GM23338 (cell line): ENCODE measurements around the gene RNF115. TPM values are rescaled to one million over a fixed set of nuclear protein-coding genes. Genes with fewer than 3 reads are reported as not detected.

Experiments
- ATAC-seq: fragments of 200-7000 bp; cut with Tn5 transposase; 3 replicates; pipeline ENCODE4 v1.9.1; 2020
- DNase-seq: peaks from one replicate; pipeline ENCODE4 v3.0.0-alpha.2; 2015; ENCODE audit warnings: low spot score
- H2AFZ ChIP-seq: fragments of 200-600 bp; sonication (generic); 2 replicates; pipeline ENCODE4 v1.8.0; 2016; ENCODE audit warnings: antibody characterized with exemption, mild to moderate bottlenecking, moderate library complexity
- H3F3A ChIP-seq: fragments of 200-600 bp; sonication (generic); replicated peaks from 2 replicates; pipeline ENCODE4 v1.8.0; 2017; ENCODE audit warnings: antibody characterized with exemption, mixed run types, low read depth
- H3K27ac ChIP-seq: fragments of 200-600 bp; sonication (generic); 2 replicates; pipeline ENCODE4 v1.6.1; 2016; ENCODE audit warnings: low read depth
- H3K27me3 ChIP-seq: fragments of 200-600 bp; sonication (generic); 2 replicates; pipeline ENCODE4 v1.8.0; 2016; ENCODE audit warnings: mild to moderate bottlenecking, mixed run types, moderate library complexity; ENCODE audit not compliant: insufficient read depth
- H3K36me3 ChIP-seq: fragments of 200-600 bp; sonication (generic); 2 replicates; pipeline ENCODE4 v1.8.0; 2016; ENCODE audit warnings: mild to moderate bottlenecking; ENCODE audit not compliant: insufficient read depth
- H3K4me1 ChIP-seq: fragments of 200-600 bp; sonication (generic); 2 replicates; pipeline ENCODE4 v1.8.0; 2016; ENCODE audit warnings: mild to moderate bottlenecking, moderate library complexity; ENCODE audit not compliant: insufficient read depth
- H3K4me2 ChIP-seq: fragments of 200-600 bp; sonication (generic); 2 replicates; pipeline ENCODE4 v1.7.1; 2017; ENCODE audit warnings: mixed run types
- H3K4me3 ChIP-seq: fragments of 200-600 bp; sonication (generic); 2 replicates; pipeline ENCODE4 v1.6.1; 2016; ENCODE audit warnings: mixed run types
- H3K79me2 ChIP-seq: fragments of 200-600 bp; sonication (generic); replicated peaks from 2 replicates; pipeline ENCODE4 v1.8.0; 2017; ENCODE audit warnings: mild to moderate bottlenecking; ENCODE audit not compliant: insufficient read depth
- H3K9me2 ChIP-seq: fragments of 200-600 bp; sonication (generic); 2 replicates; pipeline ENCODE4 v1.8.0; 2017; ENCODE audit not compliant: insufficient read depth
- H4K20me1 ChIP-seq: fragments of 200-600 bp; sonication (generic); replicated peaks from 2 replicates; pipeline ENCODE4 v1.8.0; 2017; ENCODE audit warnings: mild to moderate bottlenecking; ENCODE audit not compliant: insufficient read depth
- H3K27ac Mint-ChIP-seq: 2 replicates; pipeline ENCODE4 v1.8.0; 2020; ENCODE audit warnings: inconsistent platforms, mild to moderate bottlenecking, moderate library complexity, mixed read lengths
- H3K27me3 Mint-ChIP-seq: 3 replicates; pipeline ENCODE4 v1.8.0; 2022; ENCODE audit warnings: low read depth, mild to moderate bottlenecking, moderate library complexity, mixed read lengths, inconsistent platforms; ENCODE audit not compliant: insufficient read depth, poor library complexity
- H3K36me3 Mint-ChIP-seq: 3 replicates; pipeline ENCODE4 v1.8.0; 2021; ENCODE audit warnings: low read depth, mild to moderate bottlenecking, inconsistent platforms, moderate library complexity, mixed read lengths
- H3K4me1 Mint-ChIP-seq: 3 replicates; pipeline ENCODE4 v1.8.0; 2020; ENCODE audit warnings: mild to moderate bottlenecking, inconsistent platforms, mixed read lengths
- H3K4me3 Mint-ChIP-seq: 3 replicates; pipeline ENCODE4 v1.8.0; 2021; ENCODE audit warnings: moderate library complexity, mild to moderate bottlenecking, inconsistent platforms, mixed read lengths
- H3K9me3 Mint-ChIP-seq: 3 replicates; pipeline ENCODE4 v1.8.0; 2020; ENCODE audit warnings: moderate library complexity, mild to moderate bottlenecking, inconsistent platforms, mixed read lengths
- CREB1 ChIP-seq: fragments of 250-450 bp; sonication (Bioruptor Pico); IDR thresholded peaks from 2 replicates; pipeline ENCODE4 v1.5.0; 2020; ENCODE audit warnings: low read depth, mild to moderate bottlenecking, moderate library complexity
- CTCF ChIP-seq, 2 experiments: fragments of 200-600 bp in 1 of 2; sonication (generic) in 1 of 2; conservative IDR thresholded peaks; 2 replicates each; pipeline versions ENCODE4 v1.5.1 to v1.6.1; 2016 to 2017; ENCODE audit warnings: antibody characterized with exemption in 2 of 2, low read depth in 2 of 2, mild to moderate bottlenecking in 2 of 2, moderate library complexity in 1 of 2
- ETS1 ChIP-seq: IDR thresholded peaks from 2 replicates; pipeline ENCODE4 v1.6.1; 2016; ENCODE audit warnings: antibody characterized with exemption
- EZH2 ChIP-seq: fragments of 200-600 bp; sonication (generic); IDR thresholded peaks from one replicate; pipeline ENCODE4 v1.8.0; 2017; ENCODE audit warnings: antibody characterized with exemption, mild to moderate bottlenecking, low read depth; ENCODE audit not compliant: unreplicated experiment
- EZH2phosphoT487 ChIP-seq: fragments of 200-600 bp; sonication (generic); IDR thresholded peaks from one replicate; pipeline ENCODE4 v1.8.1; 2018; ENCODE audit warnings: antibody characterized with exemption; ENCODE audit not compliant: unreplicated experiment
- JUNB ChIP-seq: IDR thresholded peaks from one replicate; pipeline ENCODE4 v1.6.1; 2016; ENCODE audit warnings: antibody characterized with exemption; ENCODE audit not compliant: unreplicated experiment
- NANOG ChIP-seq: IDR thresholded peaks from 2 replicates; pipeline ENCODE4 v1.6.1; 2016; ENCODE audit warnings: antibody characterized with exemption, borderline replicate concordance
- POLR2AphosphoS5 ChIP-seq: IDR thresholded peaks from 2 replicates; pipeline ENCODE4 v1.6.1; 2016; ENCODE audit warnings: antibody characterized with exemption, low read depth
- STAT1 ChIP-seq: IDR thresholded peaks from one replicate; pipeline ENCODE4 v1.6.1; 2016; ENCODE audit warnings: antibody characterized with exemption; ENCODE audit not compliant: unreplicated experiment
- ZNF114 ChIP-seq: fragments of 250-450 bp; sonication (Bioruptor Pico); IDR thresholded peaks from 2 replicates; pipeline ENCODE4 v1.5.0; 2020; ENCODE audit warnings: mild to moderate bottlenecking, moderate library complexity
- ZNF331 ChIP-seq: fragments of 250-450 bp; sonication (Bioruptor Pico); IDR thresholded peaks from 2 replicates; pipeline ENCODE4 v1.5.0; 2020; ENCODE audit warnings: low read depth, mild to moderate bottlenecking, moderate library complexity
- polyA plus RNA-seq: library from polyadenylated mRNA; unstranded; fragments of >200 nt; fragmentation: Nextera tagmentation; extraction: Ambion mirVana; gene quantifications from 2 replicates; pipeline ENCODE4 v1.2.1, GENCODE V29; 2016
- total RNA-seq: library from RNA; depleted of rRNA; stranded (reverse); fragments of >200 nt; shearing (Covaris generic); gene quantifications from 2 replicates; pipeline ENCODE4 v1.2.3, GENCODE V29; 2014
- TF ChIP-seq, protein P1 (sequence below): IDR thresholded peaks from one replicate; pipeline ENCODE4 v1.6.1; 2018; ENCODE audit warnings: antibody characterized with exemption; ENCODE audit not compliant: unreplicated experiment
- TF ChIP-seq, protein P2 (sequence below): fragments of 250-450 bp; sonication (Bioruptor Pico); IDR thresholded peaks from 2 replicates; pipeline ENCODE4 v1.5.0; 2020; ENCODE audit warnings: mild to moderate bottlenecking, moderate library complexity

RNF115 gene
- total and polyA plus RNA-seq, 2 experiments from 2014 or later = 10.6 to 10.9 TPM

GRCh38 chr1:145688924-145689323, 135.0 kb downstream of the RNF115 start:
- Mint-ChIP-seq H3K4me3 (no peak overlapping the region), H3K27me3 (peaks cover 11% of the 10 kb centered on the region), H3K27ac (no peak overlapping the region), H3K36me3 (no peaks in the 10 kb centered on the region), H3K4me1 (peaks cover 3% of the 10 kb centered on the region; the same call in 2 of the 3 replicates), H3K9me3 (no peaks in the 10 kb centered on the region)
- H3K4me3 ChIP-seq = no peak overlapping the region
- no peaks in the 10 kb centered on the region for H3K4me1 ChIP-seq
- H3K79me2 ChIP-seq = no peaks in the 10 kb centered on the region
- TF ChIP-seq NANOG (no peak), EZH2phosphoT487 (no peak), ETS1 (no peak), CTCF (conservative IDR thresholded peaks at IDR 0.05; ENCODE audit: low read depth in 2 of 2) (no peak), ZNF331 (no peak), STAT1 (no peak), POLR2AphosphoS5 (no peak), EZH2 (no peak), CREB1 (no peak), JUNB (no peak), ZNF114 (no peak)
- TF ChIP-seq, protein P1, sequence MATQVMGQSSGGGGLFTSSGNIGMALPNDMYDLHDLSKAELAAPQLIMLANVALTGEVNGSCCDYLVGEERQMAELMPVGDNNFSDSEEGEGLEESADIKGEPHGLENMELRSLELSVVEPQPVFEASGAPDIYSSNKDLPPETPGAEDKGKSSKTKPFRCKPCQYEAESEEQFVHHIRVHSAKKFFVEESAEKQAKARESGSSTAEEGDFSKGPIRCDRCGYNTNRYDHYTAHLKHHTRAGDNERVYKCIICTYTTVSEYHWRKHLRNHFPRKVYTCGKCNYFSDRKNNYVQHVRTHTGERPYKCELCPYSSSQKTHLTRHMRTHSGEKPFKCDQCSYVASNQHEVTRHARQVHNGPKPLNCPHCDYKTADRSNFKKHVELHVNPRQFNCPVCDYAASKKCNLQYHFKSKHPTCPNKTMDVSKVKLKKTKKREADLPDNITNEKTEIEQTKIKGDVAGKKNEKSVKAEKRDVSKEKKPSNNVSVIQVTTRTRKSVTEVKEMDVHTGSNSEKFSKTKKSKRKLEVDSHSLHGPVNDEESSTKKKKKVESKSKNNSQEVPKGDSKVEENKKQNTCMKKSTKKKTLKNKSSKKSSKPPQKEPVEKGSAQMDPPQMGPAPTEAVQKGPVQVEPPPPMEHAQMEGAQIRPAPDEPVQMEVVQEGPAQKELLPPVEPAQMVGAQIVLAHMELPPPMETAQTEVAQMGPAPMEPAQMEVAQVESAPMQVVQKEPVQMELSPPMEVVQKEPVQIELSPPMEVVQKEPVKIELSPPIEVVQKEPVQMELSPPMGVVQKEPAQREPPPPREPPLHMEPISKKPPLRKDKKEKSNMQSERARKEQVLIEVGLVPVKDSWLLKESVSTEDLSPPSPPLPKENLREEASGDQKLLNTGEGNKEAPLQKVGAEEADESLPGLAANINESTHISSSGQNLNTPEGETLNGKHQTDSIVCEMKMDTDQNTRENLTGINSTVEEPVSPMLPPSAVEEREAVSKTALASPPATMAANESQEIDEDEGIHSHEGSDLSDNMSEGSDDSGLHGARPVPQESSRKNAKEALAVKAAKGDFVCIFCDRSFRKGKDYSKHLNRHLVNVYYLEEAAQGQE = no peak
- TF ChIP-seq, protein P2, sequence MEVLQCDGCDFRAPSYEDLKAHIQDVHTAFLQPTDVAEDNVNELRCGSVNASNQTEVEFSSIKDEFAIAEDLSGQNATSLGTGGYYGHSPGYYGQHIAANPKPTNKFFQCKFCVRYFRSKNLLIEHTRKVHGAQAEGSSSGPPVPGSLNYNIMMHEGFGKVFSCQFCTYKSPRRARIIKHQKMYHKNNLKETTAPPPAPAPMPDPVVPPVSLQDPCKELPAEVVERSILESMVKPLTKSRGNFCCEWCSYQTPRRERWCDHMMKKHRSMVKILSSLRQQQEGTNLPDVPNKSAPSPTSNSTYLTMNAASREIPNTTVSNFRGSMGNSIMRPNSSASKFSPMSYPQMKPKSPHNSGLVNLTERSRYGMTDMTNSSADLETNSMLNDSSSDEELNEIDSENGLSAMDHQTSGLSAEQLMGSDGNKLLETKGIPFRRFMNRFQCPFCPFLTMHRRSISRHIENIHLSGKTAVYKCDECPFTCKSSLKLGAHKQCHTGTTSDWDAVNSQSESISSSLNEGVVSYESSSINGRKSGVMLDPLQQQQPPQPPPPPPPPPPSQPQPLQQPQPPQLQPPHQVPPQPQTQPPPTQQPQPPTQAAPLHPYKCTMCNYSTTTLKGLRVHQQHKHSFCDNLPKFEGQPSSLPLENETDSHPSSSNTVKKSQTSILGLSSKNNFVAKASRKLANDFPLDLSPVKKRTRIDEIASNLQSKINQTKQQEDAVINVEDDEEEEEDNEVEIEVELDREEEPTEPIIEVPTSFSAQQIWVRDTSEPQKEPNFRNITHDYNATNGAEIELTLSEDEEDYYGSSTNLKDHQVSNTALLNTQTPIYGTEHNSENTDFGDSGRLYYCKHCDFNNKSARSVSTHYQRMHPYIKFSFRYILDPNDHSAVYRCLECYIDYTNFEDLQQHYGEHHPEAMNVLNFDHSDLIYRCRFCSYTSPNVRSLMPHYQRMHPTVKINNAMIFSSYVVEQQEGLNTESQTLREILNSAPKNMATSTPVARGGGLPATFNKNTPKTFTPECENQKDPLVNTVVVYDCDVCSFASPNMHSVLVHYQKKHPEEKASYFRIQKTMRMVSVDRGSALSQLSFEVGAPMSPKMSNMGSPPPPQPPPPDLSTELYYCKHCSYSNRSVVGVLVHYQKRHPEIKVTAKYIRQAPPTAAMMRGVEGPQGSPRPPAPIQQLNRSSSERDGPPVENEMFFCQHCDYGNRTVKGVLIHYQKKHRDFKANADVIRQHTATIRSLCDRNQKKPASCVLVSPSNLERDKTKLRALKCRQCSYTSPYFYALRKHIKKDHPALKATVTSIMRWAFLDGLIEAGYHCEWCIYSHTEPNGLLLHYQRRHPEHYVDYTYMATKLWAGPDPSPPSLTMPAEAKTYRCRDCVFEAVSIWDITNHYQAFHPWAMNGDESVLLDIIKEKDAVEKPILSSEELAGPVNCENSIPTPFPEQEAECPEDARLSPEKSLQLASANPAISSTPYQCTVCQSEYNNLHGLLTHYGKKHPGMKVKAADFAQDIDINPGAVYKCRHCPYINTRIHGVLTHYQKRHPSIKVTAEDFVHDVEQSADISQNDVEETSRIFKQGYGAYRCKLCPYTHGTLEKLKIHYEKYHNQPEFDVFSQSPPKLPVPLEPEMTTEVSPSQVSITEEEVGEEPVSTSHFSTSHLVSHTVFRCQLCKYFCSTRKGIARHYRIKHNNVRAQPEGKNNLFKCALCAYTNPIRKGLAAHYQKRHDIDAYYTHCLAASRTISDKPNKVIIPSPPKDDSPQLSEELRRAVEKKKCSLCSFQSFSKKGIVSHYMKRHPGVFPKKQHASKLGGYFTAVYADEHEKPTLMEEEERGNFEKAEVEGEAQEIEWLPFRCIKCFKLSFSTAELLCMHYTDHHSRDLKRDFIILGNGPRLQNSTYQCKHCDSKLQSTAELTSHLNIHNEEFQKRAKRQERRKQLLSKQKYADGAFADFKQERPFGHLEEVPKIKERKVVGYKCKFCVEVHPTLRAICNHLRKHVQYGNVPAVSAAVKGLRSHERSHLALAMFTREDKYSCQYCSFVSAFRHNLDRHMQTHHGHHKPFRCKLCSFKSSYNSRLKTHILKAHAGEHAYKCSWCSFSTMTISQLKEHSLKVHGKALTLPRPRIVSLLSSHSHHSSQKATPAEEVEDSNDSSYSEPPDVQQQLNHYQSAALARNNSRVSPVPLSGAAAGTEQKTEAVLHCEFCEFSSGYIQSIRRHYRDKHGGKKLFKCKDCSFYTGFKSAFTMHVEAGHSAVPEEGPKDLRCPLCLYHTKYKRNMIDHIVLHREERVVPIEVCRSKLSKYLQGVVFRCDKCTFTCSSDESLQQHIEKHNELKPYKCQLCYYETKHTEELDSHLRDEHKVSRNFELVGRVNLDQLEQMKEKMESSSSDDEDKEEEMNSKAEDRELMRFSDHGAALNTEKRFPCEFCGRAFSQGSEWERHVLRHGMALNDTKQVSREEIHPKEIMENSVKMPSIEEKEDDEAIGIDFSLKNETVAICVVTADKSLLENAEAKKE (CRISPR knock-in tag) = no peak
- no peak for ATAC-seq
- no peaks in the 10 kb centered on the region for H3F3A ChIP-seq
- H3K27ac ChIP-seq = no peak overlapping the region
- H3K4me2 ChIP-seq = no peak overlapping the region
- 0 out of 2 replicates have a peak, but pooled peaks cover 4% of the 10 kb centered on the region for H3K9me2 ChIP-seq
- H4K20me1 ChIP-seq = no peaks in the 10 kb centered on the region
- no peaks in the 10 kb centered on the region for H3K36me3 ChIP-seq
- H3K27me3 ChIP-seq = no peaks in the 10 kb centered on the region
- no peak overlapping the region for H2AFZ ChIP-seq
- no peak for DNase-seq
